ENCODE results near the gene ARHGAP19. TPM values are rescaled to one million over a fixed set of nuclear protein-coding genes. Genes with fewer than 3 reads are reported as not detected.
"Not testable (repeated sequence)": the region's sequence is repeated elsewhere in the genome, so short reads cannot be mapped to it uniquely, and the experiment has no call there.

Gene ARHGAP19
- total RNA-seq, 2 donors from 2014 or later = 38.2 to 40.2 TPM

- Mint-ChIP-seq H3K4me1 (ENCODE audit: low read depth in 2 of 2) (peaks cover 6% of the 10 kb centered on the region in 2 donors), H3K27ac (no peak overlapping the region), H3K9me3 (no peaks in the 10 kb centered on the region), H3K27me3 (no peaks in the 10 kb centered on the region), H3K4me3 (no peak overlapping the region), H3K36me3 (no peaks in the 10 kb centered on the region)
- no peak for ATAC-seq
- DNase-seq (ENCODE audit: low spot score) = no peak
Observed at GRCh38 chr10:97314671-97315070, 22.2 kb upstream of the ARHGAP19 start.

- Mint-ChIP-seq H3K9me3 (no peaks in the 10 kb centered on the region), H3K27me3 (no peaks in the 10 kb centered on the region), H3K36me3 (no peaks in the 10 kb centered on the region), H3K4me1 (ENCODE audit: low read depth in 2 of 2) (no peaks in the 10 kb centered on the region), H3K4me3 (no peak overlapping the region), H3K27ac (no peak overlapping the region)
- DNase-seq (ENCODE audit: low spot score) (no peak), ATAC-seq (no peak)
Observed at GRCh38 chr10:97312897-97313296, 20.5 kb upstream of the ARHGAP19 start.

GRCh38 chr10:97311111-97311626 is 18.7 kb upstream of the ARHGAP19 start:
- H3K36me3 Mint-ChIP-seq = no peaks in the 10 kb centered on the region
- DNase-seq (ENCODE audit: low spot score) = no peak
- H3K9me3 Mint-ChIP-seq = no peaks in the 10 kb centered on the region
- H3K27me3 Mint-ChIP-seq = no peaks in the 10 kb centered on the region
- ATAC-seq = no peak
- no peak overlapping the region for H3K27ac Mint-ChIP-seq
- no peak overlapping the region for H3K4me3 Mint-ChIP-seq
- H3K4me1 Mint-ChIP-seq (ENCODE audit: low read depth in 2 of 2) = no peaks in the 10 kb centered on the region

- DNase-seq (ENCODE audit: low spot score) (no peak), ATAC-seq (no peak)
- Mint-ChIP-seq H3K9me3 (no peaks in the 10 kb centered on the region), H3K27ac (no peak overlapping the region), H3K4me1 (ENCODE audit: low read depth in 2 of 2) (no peaks in the 10 kb centered on the region), H3K36me3 (no peaks in the 10 kb centered on the region), H3K27me3 (no peaks in the 10 kb centered on the region), H3K4me3 (no peak overlapping the region)
Observed at GRCh38 chr10:97307866-97308780, 15.7 kb upstream of the ARHGAP19 start.

DNA sequence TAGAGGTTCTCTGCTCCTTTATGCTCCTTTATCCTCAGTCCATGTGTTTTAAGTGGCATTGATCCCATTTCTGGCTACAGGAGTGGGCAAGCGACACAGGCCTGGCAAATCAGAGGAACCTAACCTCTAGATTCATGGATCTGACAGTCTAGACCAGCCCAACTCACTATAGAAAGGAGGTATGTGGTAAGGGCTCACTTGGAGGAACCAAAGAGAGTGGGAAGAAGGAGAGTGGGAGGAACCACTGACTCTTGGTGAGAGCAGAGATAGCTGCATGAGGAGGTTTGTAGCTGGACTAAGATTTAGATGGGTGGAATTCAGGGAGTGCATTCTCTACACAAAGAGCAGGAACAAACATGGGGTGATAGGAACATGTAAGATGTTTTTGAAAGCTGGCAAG is 15.0 kb upstream of the ARHGAP19 start:
- DNase-seq (ENCODE audit: low spot score) (no peak), ATAC-seq (no peak)
- H3K4me1 Mint-ChIP-seq (ENCODE audit: low read depth in 2 of 2) = no peaks in the 10 kb centered on the region
- H3K4me3 Mint-ChIP-seq = no peak overlapping the region
- H3K27me3 Mint-ChIP-seq = no peaks in the 10 kb centered on the region
- H3K9me3 Mint-ChIP-seq = no peaks in the 10 kb centered on the region
- H3K36me3 Mint-ChIP-seq = no peaks in the 10 kb centered on the region
- H3K27ac Mint-ChIP-seq = no peak overlapping the region

GRCh38 chr10:97302088-97302791 is 9.8 kb upstream of the ARHGAP19 start:
- Mint-ChIP-seq H3K27ac (no peak overlapping the region), H3K4me1 (ENCODE audit: low read depth in 2 of 2) (no peaks in the 10 kb centered on the region), H3K36me3 (no peaks in the 10 kb centered on the region), H3K9me3 (no peaks in the 10 kb centered on the region), H3K27me3 (peaks cover 0 to 2% of the 10 kb centered on the region in 2 donors), H3K4me3 (no peak overlapping the region)
- DNase-seq (ENCODE audit: low spot score) = no peak
- peak in 1 of 2 donors; percentile 41 for ATAC-seq

DNA sequence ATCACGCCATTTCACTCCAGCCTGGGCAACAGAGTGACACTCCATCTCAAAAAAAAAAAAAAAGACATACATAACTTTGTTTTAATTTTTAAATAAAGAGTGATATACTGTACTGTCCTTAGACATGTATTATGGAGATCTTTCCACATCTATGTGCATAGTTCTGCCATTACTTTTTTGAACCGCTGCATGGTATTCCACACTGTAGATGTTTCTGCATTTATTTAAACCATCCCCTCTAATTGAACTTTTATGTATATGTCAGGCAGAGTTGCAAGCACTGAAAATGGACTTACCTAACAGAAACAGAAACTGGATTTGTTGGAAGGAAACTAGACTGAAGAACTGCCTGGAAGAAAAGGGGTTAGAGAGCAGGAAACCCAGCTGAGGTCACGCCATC is 8.5 kb upstream of the ARHGAP19 start:
- peaks cover 0 to 2% of the 10 kb centered on the region in 2 donors for H3K27me3 Mint-ChIP-seq
- no peak overlapping the region for H3K27ac Mint-ChIP-seq
- no peaks in the 10 kb centered on the region for H3K4me1 Mint-ChIP-seq (ENCODE audit: low read depth in 2 of 2)
- DNase-seq (ENCODE audit: low spot score) (no peak), ATAC-seq (no peak)
- H3K9me3 Mint-ChIP-seq = no peaks in the 10 kb centered on the region
- H3K4me3 Mint-ChIP-seq = no peak overlapping the region
- H3K36me3 Mint-ChIP-seq = no peaks in the 10 kb centered on the region

DNA sequence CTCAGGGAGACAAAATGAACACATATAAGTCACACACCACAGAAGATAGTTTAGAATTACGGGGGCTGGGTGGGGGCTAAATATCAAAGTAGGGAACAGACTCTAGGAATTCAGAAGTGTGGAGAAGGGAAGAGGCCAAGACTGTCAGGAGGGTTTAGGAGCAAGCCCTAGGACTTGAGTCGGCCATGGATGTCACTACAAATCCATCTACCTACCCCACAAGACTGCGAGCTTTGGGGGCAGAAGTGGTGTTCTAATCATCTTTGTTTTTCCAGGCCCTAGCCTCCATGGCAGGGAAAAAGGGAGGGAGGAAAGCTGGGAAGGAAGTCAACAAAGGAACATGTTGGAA is 5.8 kb upstream of the ARHGAP19 start:
- Mint-ChIP-seq H3K27ac (no peak overlapping the region), H3K4me3 (no peak overlapping the region), H3K9me3 (no peaks in the 10 kb centered on the region), H3K36me3 (no peaks in the 10 kb centered on the region), H3K4me1 (ENCODE audit: low read depth in 2 of 2) (no peaks in the 10 kb centered on the region), H3K27me3 (peaks cover 0 to 2% of the 10 kb centered on the region in 2 donors)
- no peak for DNase-seq (ENCODE audit: low spot score)
- ATAC-seq = no peak

DNA sequence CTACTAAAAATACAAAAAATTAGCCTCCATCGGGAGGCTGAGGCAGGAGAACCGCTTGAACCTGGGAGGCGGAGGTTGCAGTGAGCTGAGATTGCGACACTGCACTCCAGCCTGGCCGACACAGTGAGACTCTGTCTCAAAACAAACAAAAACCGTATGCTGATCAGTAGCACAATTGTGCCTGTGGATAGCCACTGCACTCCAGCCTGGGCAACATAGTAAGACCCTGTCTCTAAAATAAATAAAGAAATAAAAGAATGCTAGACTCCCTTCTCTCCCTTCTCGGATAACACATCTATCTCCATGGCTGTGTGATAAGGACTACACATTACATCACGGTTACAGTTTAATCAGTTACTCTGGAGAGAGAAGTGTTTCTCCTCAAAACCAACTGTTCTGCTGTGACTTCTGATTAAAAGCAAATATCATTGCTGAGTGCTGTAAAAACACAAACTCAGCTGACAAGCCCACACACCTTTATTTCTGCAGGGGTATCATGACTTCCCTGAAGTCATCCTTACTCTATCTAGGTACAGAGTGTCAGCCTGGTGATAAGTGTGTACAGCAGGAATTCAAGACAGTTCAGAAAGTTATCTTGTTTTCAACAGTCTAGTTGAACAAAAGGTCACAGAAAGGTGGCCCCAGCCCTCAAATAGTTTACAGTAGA is 5.3 kb upstream of the ARHGAP19 start:
- Mint-ChIP-seq H3K27ac (no peak overlapping the region), H3K9me3 (no peaks in the 10 kb centered on the region), H3K4me3 (no peak overlapping the region), H3K27me3 (peaks cover 0 to 2% of the 10 kb centered on the region in 2 donors), H3K36me3 (no peaks in the 10 kb centered on the region), H3K4me1 (ENCODE audit: low read depth in 2 of 2) (peaks cover 2 to 3% of the 10 kb centered on the region in 2 donors)
- no peak for DNase-seq (ENCODE audit: low spot score)
- ATAC-seq = no peak

- H3K9me3 Mint-ChIP-seq = no peaks in the 10 kb centered on the region
- peak overlapping the region; percentile 99 for H3K4me3 Mint-ChIP-seq
- peak overlapping the region; percentile 81 to 88 for H3K27ac Mint-ChIP-seq
- ATAC-seq = no peak
- H3K4me1 Mint-ChIP-seq (ENCODE audit: low read depth in 2 of 2) = peaks cover 13 to 22% of the 10 kb centered on the region in 2 donors
- H3K27me3 Mint-ChIP-seq = peaks cover 0 to 2% of the 10 kb centered on the region in 2 donors
- peaks cover 5% of the 10 kb centered on the region for H3K36me3 Mint-ChIP-seq
- no peak for DNase-seq (ENCODE audit: low spot score)
Observed at GRCh38 chr10:97292862-97293198, 393 bp upstream of the ARHGAP19 start.

GRCh38 chr10:97291357-97292096 is 910 bp downstream of the ARHGAP19 start:
- Mint-ChIP-seq H3K36me3 (peaks cover 5% of the 10 kb centered on the region), H3K27me3 (no peaks in the 10 kb centered on the region), H3K4me3 (peak overlapping the region; percentile 99), H3K4me1 (ENCODE audit: low read depth in 2 of 2) (peaks cover 13 to 22% of the 10 kb centered on the region in 2 donors), H3K27ac (peak overlapping the region; percentile 81 to 88), H3K9me3 (no peaks in the 10 kb centered on the region)
- DNase-seq (ENCODE audit: low spot score) = no peak
- ATAC-seq = no peak

DNA sequence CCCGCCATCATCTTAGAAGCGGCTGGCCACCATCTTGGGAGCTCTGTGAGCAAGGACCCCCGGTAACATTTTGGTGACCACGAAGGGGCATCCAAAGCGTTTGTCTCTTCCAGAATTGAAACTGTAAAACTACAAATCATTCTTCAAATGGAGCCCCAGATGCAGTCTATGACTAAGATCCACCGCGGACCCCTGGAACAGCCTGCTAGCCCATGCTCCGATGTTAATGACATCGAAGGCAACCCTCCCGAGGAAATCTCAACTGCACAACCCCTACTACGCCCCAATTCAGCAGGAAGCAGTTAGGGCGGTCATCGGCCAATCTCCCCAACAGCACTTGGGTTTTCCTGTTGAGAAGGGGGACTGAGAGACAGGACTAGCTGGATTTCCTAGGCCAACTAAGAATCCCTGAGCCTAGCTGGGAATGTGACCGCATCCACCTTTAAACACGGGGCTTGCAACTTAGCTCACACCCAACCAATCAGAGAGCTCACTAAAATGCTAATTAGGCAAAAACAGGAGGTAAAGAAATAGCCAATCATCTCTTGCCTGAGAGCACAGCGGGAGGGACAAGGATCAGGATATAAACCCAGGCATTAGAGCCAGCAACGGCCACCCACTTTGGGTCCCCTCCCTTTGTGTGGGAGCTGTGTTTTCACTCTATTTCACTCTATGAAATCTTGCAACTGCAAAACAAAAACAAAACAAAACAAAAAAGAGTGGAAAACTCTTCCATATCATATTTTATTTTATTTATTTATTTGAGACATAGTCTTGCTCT is 1.7 kb downstream of the ARHGAP19 start:
- H3K27me3 Mint-ChIP-seq; H3K36me3 Mint-ChIP-seq; DNase-seq (ENCODE audit: low spot score); H3K9me3 Mint-ChIP-seq; ATAC-seq: not testable (repeated sequence)
- Mint-ChIP-seq H3K4me1 (ENCODE audit: low read depth in 2 of 2) (peaks cover 13 to 22% of the 10 kb centered on the region in 2 donors), H3K4me3 (peak overlapping the region; percentile 30), H3K27ac (peak overlapping the region in 1 of 2 donors; percentile 81)

DNA sequence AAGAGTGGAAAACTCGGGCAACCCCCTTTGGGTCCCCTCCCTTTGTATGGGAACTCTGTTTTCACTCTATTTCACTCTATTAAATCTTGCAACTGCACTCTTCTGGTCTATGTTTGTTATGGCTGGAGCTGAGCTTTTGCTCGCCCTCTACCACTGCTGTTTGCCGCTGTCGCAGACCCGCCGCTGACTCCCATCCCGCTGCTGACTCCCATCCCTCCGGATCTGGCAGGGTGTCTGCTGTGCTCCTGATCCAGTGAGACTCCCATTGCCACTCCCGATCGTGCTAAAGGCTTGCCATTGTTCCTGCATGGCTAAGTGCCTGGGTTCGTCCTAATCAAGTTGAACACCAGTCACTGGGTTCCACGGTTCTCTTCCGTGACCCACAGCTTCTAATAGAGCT is 2.4 kb downstream of the ARHGAP19 start:
- H3K9me3 Mint-ChIP-seq; H3K36me3 Mint-ChIP-seq; H3K4me3 Mint-ChIP-seq; H3K27ac Mint-ChIP-seq; DNase-seq (ENCODE audit: low spot score); H3K27me3 Mint-ChIP-seq; ATAC-seq: not testable (repeated sequence)
- H3K4me1 Mint-ChIP-seq (ENCODE audit: low read depth in 2 of 2) = peaks cover 13 to 22% of the 10 kb centered on the region in 2 donors
